Hematopoietic multipotent progenitor cell treated with erythropoietin and hydrocortisone succinate and interleukin-3 and kit ligand, for 15 days (in vitro differentiated cells): ENCODE results near the gene FNTB.
"Not testable (repeated sequence)": the region's sequence is repeated elsewhere in the genome, so short reads cannot be mapped to it uniquely, and the experiment has no call there.

ENCODE experiments used
- DNase-seq: peaks from one replicate; pipeline ENCODE4 v3.0.0-alpha.2; 2015; ENCODE audit warnings: low spot score

The FNTB gene

GRCh38 chr14:65087835-65088234 is 101.1 kb downstream of the FNTB start:
- DNase-seq: not testable (repeated sequence)

DNA sequence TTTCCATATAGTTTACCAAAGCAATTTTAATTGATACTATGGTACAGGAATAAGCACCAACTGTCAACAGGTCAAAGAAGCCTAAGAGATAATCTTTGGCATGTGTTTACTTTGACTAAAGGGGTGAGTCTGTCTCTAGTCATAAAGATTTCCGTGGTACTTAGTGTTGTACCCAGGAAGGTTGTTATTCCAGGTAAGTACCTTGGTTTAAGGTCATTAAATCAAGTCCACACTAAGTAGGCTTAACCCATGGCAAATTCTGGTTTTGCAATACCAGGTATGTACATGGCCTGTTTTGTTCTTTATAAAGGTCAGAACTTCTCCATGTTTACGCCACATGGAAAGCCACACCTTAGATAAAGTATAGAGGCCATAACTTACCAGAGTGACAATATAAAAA is 105.7 kb downstream of the FNTB start:
- no peak for DNase-seq

DNA sequence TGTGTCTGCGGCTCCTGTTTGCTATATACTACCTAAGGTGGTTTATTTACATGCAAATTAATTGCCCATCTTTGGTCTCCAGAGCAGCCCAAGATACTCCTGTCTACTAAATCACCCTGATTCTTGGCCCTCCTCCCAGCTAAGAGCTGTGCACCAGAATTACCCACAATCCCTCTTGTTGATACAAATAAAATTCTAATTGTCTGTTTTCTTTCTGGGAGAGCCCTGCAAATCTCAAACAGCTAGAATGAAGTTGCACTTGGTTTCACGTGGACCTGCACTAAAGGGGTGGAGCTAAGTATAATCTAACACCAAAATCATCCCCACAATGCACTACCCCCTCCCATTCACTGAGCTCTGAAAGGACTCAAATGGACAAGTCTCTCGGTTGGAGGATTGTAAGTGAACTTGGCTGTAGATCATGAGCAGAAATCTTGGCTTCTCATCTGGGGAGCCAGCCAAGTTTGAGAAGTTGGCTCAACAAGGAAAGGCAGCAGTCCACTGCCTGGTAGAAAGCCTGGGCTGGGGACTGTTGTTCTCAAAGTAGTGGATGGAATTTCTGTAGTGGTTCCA is 109.0 kb downstream of the FNTB start:
- no peak for DNase-seq

DNA sequence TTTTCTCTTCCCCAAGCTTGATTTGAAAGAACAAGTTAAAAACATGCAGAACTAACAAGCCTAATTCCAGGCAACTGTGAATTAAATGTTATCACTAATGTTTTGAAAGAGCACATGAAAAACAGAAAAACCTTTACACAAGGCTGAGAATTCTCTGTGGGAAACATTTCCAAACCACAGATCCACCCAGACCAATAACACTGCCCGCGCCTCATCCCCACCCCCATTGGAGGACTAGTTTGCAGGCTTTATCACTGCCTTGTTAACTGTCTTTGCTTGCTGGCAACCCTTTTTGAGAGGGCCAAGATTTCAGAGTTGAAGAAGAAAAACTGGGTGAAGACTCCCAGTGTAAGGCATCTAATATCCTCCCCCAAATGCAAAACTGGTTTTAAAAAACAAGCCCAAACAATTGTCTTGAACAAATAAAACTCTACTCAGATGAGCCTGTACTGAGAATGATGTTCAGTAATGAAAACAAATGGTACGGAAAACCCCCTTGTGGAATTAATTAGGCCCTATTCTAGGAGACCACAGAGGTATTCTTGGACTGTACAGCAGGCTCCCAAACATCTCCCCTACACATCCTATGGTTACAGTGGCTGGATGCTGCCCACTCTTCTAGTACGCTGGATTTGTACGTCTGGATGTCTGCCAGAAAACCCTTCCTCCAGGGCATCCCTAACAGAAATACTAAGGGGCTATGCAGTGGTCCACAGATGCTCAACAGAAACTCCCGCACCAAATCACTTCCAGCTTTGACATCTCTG is 109.8 kb downstream of the FNTB start:
- DNase-seq: no peak

- DNase-seq: peak; percentile 24
Observed at GRCh38 chr14:65098586-65098985, 111.9 kb downstream of the FNTB start.

DNA sequence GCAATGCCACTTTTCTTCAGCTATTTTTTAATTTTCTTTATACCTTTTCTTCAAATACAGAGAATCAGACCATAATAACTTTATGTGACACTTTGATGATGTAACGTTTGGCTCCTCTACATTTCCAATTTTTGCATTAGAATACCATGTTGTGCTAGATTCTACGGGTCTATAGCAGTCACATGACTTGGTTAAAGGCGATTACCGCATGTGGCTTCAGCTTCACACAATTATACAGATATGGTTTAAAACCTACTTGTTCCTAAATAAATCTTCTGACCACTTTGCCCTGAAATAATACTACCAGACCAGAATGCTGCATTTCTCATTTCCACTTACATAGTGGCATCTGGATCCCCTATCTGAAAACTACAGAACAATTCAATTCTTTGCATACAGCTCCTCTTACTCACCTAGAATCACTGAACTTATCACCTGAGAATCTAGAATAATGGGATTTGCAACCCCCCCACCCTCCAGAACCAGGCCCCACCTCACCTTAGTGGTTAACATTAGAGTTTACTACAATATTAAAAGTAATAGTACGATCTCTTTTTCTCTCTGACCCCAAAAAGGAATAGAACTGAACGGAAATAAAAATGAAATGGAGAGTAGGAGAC is 114.3 kb downstream of the FNTB start:
- no peak for DNase-seq

DNA sequence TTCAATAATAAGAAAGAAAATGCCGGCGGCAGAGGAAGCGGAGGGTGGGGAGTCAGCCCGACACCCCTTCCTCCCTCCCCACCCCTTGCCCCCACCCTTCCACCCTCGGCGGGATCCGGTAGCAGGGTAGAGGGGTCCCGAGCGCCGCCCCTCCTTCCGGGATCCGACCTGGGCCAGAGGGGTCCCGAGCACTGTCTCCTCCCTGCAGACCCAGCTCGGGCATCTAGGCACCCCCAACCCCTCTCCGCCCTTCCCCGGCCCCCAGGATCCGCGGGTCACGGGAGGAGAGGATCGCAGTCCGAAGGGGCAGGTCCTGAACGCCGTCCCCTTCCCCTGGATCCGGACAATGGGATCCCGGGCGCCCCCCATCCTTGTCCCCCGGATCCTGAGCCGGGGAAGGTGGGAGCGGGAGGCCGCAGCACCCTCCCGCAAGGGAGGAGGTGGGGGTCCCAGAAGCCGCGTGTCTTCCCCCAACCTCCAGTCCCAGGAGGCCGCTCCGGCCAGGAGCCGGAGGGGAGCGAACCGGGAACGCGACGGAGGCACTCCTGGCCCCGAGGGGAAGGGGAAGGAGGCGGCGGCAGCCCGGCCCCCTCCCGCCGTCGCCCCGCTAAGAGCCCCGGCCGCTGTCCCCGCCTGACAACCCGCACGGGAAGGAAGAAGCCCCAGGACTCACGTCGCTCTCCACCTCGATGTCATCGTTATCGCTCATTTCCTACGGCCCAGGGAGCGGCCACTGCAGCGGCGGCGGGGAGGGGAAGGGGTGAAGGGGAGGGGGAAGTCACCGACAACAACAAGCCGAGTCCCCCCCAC is 115.1 kb downstream of the FNTB start:
- no peak for DNase-seq

- peak; percentile 97 for DNase-seq
Observed at GRCh38 chr14:65102441-65103149, 115.9 kb downstream of the FNTB start, which contains the start of gene MAX. Gene MAX (minus strand): TSS chr14:65102517. CDS start chr14:65102339, 178 bp downstream.

GRCh38 chr14:65103150-65103760 is 116.6 kb downstream of the FNTB start:
- no peak for DNase-seq

DNA sequence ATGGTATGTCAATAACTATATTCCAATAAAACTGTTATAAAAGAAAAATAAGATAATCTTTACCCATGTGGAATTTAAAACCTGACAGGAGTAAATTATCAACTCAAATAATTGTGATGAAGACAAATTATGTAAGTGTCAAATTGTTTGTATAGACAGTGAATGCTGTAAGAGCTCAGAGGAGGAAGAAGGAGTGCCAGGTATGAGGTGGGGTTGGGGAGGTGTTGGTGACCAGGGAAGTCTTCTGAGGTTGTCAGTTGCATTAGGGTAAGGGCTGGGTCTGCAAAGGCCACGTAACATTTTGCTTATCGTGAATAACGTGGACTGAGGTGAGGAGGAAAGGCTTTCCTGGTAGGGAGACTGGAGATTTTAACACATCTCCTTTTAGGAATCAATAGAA is 118.1 kb downstream of the FNTB start:
- DNase-seq: no peak

DNA sequence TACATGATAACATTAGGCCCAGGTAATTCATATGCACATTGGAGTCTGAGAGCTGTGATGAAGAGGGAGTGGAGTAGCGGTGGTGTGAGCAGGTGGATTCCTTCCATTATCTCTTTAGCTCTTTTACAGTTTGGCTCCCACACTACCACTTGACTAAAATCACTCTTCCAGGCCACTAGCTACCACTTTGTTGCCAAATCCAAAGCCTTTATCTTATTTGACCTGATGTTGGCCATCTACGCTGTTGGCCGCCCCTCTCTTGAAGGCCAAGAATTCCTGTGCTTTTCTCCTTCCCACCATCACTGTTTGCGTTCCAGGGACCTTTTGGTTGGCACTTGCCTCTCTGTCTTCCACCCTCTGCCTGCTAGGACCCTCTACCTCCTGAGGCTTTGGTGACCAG is 119.6 kb downstream of the FNTB start:
- DNase-seq: no peak

- no peak for DNase-seq
Observed at GRCh38 chr14:65106736-65107135, 120.0 kb downstream of the FNTB start.

DNA sequence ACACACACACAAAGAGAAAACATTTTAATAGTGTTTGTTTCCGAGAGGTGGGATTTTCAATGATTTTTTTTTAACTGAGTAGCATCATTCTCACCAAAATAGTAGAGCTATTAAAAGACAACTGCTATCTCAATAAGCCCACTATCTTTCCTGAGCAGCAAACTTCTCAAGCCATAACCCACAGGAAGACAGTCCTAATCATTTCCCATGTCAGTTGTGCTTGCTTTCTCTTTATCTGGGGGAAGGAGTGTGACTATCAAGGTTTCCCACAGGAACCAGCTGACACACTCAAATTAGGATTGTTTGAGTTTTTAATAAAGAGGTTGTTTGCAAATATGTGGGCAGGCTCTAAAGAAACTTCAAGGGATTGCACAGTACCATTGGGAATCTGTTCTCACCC is 120.5 kb downstream of the FNTB start:
- DNase-seq: no peak

DNA sequence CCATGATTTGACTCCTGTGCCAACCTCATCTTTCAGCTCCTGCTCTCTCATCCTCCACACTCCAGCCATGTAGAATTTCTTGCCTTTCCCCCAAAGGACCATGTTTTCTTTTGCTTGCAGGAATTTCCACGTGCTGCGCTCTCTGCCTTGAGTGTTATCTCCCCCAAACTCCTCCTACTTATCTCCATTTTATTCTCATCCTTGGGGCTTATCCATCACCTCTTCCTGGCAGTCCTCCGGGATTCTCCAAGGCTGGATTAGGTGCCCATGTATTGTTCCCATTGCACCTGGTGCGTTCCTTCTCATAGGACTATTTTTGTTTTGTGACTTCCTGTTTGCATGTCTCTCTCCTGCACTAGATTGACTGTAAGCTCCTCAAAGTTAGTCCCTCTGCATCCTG is 122.7 kb downstream of the FNTB start:
- DNase-seq: no peak

DNA sequence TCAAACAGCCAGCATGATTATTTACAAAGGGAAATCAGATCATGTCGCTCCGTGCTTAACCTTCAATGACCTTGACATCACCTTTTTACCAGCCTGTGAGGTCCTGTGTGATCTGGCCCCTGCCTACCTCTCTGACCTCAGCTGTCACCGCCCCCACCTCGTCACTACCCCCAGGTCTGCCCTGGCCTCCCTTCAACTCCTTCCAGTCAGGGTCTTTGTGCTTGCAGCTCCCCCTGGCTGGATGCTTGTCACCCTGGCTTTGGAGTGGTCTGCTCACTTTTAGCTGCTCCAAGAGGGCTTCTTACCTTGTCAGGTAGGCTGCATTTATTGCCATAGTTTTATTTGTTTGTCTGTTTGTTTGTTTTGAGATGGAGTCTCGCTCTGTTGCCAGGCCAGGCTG is 123.8 kb downstream of the FNTB start:
- DNase-seq: no peak
